ENCODE measurements around the gene DNASE1L1. TPM values are rescaled to one million over a fixed set of nuclear protein-coding genes. Genes with fewer than 3 reads are reported as not detected.

DNASE1L1 gene, protein sequence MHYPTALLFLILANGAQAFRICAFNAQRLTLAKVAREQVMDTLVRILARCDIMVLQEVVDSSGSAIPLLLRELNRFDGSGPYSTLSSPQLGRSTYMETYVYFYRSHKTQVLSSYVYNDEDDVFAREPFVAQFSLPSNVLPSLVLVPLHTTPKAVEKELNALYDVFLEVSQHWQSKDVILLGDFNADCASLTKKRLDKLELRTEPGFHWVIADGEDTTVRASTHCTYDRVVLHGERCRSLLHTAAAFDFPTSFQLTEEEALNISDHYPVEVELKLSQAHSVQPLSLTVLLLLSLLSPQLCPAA
- 10 to 100 TPM in 1 of 2 experiments, 1 to 10 TPM in 1; 9.4 to 10.3 TPM for total RNA-seq

DNA sequence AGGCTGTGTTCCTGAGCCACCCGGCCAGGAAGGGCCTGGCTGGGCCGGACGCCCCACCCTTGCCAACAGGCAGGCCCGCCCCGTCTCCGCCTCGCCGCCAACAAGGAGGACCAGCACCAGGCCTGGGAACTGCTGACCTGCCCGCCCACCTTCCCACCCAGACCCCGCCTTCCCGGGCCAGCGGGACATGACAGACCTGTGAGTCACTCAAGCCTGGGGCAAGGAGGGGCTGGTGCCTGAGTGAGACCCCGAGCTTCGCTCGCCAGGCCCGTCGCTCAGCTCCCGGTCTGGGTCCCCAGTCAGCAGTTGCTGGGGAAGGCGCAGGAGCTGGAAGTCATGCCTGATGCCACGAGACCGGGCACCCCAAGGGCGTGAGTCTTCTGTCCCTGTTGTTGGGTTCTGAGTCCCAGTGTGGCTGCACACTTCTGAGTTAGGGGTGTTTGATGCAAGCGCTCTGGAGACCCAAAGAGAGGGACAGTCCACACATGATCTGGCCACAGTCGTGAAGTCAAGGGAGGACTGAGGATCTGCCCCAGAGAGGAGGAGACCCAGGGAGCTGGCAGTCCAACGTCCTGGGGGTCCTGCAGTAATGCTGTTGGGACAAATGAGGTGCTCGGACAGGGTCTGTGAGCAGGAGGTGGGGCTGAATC is at the start of gene DNASE1L1:
DNASE1L1 (minus strand) TSS at position 33 of the 650 bp plus-strand sequence. CDS start 3,686 bp downstream, outside the sequence.
- H3K4me1 Mint-ChIP-seq (ENCODE audit: low read depth) = peaks cover 10% of the 10 kb centered on the region
- H3K27ac Mint-ChIP-seq = peak within 1 kb of the TSS; percentile 55
- H3K4me3 Mint-ChIP-seq = peak within 1 kb of the TSS; percentile 32
- ChIA-PET POLR2A (interaction anchor here (1.2 to 7.6 kb wide), 2 partner anchors 10 to 133 kb away, joined by 4 to 97 read pairs; partner anchors contain the start of gene RPL10), CTCF (no interaction called here)
- intact Hi-C loops (cut with micrococcal nuclease) = no loop called here
- peaks cover 6% of the 10 kb centered on the region for H3K36me3 Mint-ChIP-seq (ENCODE audit: low read depth)
- TF ChIP-seq, protein P1, sequence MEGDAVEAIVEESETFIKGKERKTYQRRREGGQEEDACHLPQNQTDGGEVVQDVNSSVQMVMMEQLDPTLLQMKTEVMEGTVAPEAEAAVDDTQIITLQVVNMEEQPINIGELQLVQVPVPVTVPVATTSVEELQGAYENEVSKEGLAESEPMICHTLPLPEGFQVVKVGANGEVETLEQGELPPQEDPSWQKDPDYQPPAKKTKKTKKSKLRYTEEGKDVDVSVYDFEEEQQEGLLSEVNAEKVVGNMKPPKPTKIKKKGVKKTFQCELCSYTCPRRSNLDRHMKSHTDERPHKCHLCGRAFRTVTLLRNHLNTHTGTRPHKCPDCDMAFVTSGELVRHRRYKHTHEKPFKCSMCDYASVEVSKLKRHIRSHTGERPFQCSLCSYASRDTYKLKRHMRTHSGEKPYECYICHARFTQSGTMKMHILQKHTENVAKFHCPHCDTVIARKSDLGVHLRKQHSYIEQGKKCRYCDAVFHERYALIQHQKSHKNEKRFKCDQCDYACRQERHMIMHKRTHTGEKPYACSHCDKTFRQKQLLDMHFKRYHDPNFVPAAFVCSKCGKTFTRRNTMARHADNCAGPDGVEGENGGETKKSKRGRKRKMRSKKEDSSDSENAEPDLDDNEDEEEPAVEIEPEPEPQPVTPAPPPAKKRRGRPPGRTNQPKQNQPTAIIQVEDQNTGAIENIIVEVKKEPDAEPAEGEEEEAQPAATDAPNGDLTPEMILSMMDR (IDR thresholded peaks at IDR 0.05) = no peak
- DNase-seq = no peak
- H3K9me3 Mint-ChIP-seq = no peaks in the 10 kb centered on the region
- H3K27me3 Mint-ChIP-seq = no peaks in the 10 kb centered on the region
- no peak for ATAC-seq

DNA sequence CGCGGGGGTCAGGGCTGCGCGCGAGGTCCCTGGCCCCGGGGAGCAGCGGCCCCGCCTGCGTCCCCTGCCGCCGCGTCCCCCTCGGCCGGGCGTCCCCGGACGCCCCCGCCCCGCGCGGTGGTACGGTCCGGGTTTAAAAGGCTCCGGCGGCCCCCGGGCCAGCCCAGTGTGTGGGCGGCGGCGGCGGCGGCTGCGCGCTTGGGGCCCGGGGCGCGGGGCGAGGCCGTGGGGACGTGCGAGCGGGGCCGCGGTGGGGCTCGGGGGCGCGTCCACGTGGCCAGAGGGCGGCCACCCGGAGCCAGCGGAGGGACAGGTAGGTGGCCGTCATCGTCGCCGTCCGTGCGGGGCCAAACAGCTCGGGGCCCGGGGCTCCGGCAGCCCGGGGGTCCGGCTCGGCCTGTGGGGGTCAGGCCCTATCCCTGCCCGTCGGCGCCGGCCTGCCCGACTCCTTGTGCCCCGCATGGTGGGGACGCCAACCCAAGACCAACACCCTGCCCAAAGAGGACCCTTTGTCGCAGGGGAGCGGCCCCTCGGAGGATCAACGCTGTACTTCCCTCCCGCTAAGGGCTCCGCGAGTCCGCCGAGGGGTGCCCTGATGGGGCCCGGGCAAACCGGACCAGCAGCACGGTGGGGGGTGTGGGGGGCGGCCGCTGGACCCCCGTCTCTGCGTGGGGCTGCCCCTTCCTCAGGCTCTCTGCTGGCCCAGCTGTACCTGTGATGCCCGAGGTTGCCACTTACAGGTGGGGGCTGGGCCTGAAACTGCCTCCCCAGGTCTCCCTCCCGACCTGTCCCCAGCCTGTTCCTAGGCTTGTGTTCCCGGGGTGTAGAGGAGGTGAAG is 49.3 kb upstream of the DNASE1L1 start, which contains the start of gene PLXNA3:
PLXNA3 (plus strand) TSS at position 166 of the 838 bp plus-strand sequence. CDS start 1,903 bp downstream, outside the sequence.
- no peaks in the 10 kb centered on the region for H3K27me3 Mint-ChIP-seq
- CTCF ChIA-PET = no interaction called here
- no peaks in the 10 kb centered on the region for H3K9me3 Mint-ChIP-seq
- peaks cover 6% of the 10 kb centered on the region for H3K4me1 Mint-ChIP-seq (ENCODE audit: low read depth)
- peak within 1 kb of the TSS; percentile 86 for H3K27ac Mint-ChIP-seq
- peaks cover 4% of the 10 kb centered on the region for H3K36me3 Mint-ChIP-seq (ENCODE audit: low read depth)
- TF ChIP-seq, protein P1 (IDR thresholded peaks at IDR 0.05) = no peak
- H3K4me3 Mint-ChIP-seq = peak within 1 kb of the TSS; percentile 87
- ATAC-seq (peak; percentile 79), DNase-seq (peak; percentile 59)
- intact Hi-C loops (cut with micrococcal nuclease) = no loop called here
- POLR2A ChIA-PET = interaction anchor here (0.8 to 2.6 kb wide), 4 partner anchors 46 to 488 kb away, joined by 3 to 8 read pairs (median 3); partner anchors contain the start of gene RPL10

DNA sequence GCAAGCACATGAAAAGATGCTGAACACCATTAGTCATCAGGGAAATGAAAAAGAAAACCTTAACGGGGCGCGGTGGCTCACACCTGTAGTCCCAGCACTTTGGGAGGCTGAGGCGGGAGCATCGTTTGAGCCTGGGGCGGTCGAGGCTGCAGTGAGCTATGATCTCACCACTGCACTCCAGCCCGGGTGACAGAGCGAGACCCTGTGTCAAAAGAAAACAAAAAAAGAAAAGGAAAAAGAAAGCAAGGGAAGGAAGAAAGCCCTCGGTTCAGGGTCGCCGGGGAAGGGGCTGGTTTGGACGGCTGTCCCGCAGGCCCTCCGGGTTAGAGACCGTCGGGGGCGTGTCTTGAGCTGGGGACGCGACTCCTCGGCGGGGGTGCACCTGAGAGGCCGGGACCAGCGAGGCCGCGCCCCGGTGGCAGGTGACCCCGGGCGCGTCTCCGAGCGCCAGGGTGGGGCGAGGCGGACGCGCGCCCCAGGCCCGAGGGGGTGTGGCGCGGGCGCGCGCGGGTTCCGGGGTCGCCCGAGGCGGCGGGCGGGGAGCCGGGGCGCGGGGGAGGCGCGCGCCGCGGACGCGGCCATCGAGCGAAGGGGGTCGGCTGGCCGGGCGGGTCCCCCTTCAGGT is 48.5 kb upstream of the DNASE1L1 start:
- TF ChIP-seq, protein P1 (IDR thresholded peaks at IDR 0.05) = no peak
- intact Hi-C loops (cut with micrococcal nuclease) = no loop called here
- Mint-ChIP-seq H3K4me3 (peak overlapping the region; percentile 87), H3K36me3 (ENCODE audit: low read depth) (peaks cover 7% of the 10 kb centered on the region), H3K4me1 (ENCODE audit: low read depth) (peaks cover 6% of the 10 kb centered on the region), H3K9me3 (no peaks in the 10 kb centered on the region), H3K27me3 (no peaks in the 10 kb centered on the region), H3K27ac (peak overlapping the region; percentile 86)
- CTCF ChIA-PET = no interaction called here
- ATAC-seq (peak; percentile 74), DNase-seq (peak; percentile 57)
- POLR2A ChIA-PET = interaction anchor here (0.8 to 2.6 kb wide), 3 partner anchors 58 to 488 kb away, joined by 3 to 8 read pairs (median 3); partner anchors contain the start of gene RPL10

DNA sequence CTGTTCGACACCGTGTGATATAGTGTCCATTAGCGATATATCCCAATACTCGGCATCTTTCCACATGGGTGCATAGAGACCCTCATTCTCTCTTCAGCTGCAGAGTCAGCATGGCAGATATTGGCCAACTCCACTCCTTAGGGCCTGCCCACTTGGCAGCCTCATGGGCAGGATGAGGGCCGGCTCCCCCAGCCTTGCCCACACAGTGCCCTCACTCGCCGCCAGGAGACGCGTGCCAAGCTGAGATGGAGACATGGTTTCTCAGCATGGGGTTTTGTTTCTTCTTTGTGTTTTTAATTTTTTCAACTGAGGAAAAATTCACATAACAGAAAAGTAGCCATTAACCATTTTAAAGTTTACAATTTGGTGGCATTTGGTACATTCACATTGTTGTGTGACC is 43.8 kb upstream of the DNASE1L1 start:
- TF ChIP-seq, protein P1 (IDR thresholded peaks at IDR 0.05) = no peak
- Mint-ChIP-seq H3K27ac (no peak overlapping the region), H3K27me3 (no peaks in the 10 kb centered on the region), H3K4me1 (ENCODE audit: low read depth) (peaks cover 3% of the 10 kb centered on the region), H3K36me3 (ENCODE audit: low read depth) (peaks cover 6% of the 10 kb centered on the region), H3K9me3 (no peaks in the 10 kb centered on the region), H3K4me3 (no peak overlapping the region)
- DNase-seq (no peak), ATAC-seq (no peak)
- POLR2A ChIA-PET = interaction anchor here (1.2 kb wide), 1 partner anchor 36 kb away, joined by 3 read pairs; no protein-coding TSS in a partner anchor
- CTCF ChIA-PET = no interaction called here
- intact Hi-C loops (cut with micrococcal nuclease) = no loop called here
